Subcutaneous adipose tissue (tissue), 4 donors: ENCODE data around the gene XYLT1. TPM values are rescaled to one million over a fixed set of nuclear protein-coding genes. Genes with fewer than 3 reads are reported as not detected.

Experiments
- CTCF ChIP-seq: fragments of 450-650 bp; IDR thresholded peaks from one replicate; pipeline ENCODE4 v1.5.1; 2016; ENCODE audit warnings: low read depth, mild to moderate bottlenecking, control low read depth, antibody characterized with exemption, moderate library complexity
- total RNA-seq, 4 donors: library from RNA; depleted of rRNA; stranded (reverse); fragments of >200 nt; gene quantifications; one replicate each; pipeline ENCODE4 v1.1.0, GENCODE V29; 2016

The XYLT1 gene
- total RNA-seq, 4 donors from 2014 or later, result 21.7 to 27.5 (median 26.1) TPM

DNA sequence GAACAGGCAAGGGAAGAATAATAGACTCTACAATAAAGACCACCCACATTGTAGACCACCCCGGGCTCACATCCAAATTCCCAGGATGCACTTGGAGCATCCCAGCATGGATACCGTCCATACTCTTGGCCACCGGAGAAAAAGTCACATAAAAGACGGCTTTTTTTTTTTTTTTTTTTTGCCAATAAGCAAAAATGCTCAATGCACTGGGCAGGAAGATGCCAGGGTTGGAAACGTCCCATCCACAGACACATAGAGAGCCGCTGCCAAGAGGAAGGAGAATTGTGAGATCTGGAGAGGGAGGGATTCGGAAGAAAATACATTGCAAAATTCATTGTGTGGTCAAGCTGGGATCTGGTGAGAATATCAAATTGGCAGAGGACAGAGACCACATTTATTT, 286.7 kb downstream of the XYLT1 start:
- TF ChIP-seq CTCF, result no peak

- no peak for TF ChIP-seq CTCF
Observed at GRCh38 chr16:17177959-17178905, 292.5 kb downstream of the XYLT1 start.

GRCh38 chr16:17177242-17177958, 293.4 kb downstream of the XYLT1 start:
- TF ChIP-seq CTCF, result no peak

GRCh38 chr16:17176199-17176598, 294.6 kb downstream of the XYLT1 start:
- TF ChIP-seq CTCF, result no peak

DNA sequence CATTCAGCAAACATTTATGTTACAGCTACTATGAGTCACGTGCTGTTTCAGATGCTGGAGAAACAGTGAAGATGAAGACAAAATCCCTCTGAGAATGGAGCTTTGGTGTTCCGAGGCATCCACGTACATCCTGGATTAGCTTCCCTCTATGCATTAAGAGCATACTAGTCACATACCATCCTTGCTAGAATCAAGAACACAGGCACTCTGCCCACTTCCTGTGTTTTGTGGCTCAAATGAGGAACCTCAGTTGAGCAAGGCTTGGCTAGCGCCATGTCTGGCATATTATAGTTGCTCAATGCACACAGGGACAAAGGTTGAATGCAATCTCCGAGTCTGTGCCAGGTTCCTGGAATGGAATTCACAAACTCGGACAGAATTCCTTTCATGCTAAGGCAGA, 297.5 kb downstream of the XYLT1 start:
- TF ChIP-seq CTCF, result no peak

DNA sequence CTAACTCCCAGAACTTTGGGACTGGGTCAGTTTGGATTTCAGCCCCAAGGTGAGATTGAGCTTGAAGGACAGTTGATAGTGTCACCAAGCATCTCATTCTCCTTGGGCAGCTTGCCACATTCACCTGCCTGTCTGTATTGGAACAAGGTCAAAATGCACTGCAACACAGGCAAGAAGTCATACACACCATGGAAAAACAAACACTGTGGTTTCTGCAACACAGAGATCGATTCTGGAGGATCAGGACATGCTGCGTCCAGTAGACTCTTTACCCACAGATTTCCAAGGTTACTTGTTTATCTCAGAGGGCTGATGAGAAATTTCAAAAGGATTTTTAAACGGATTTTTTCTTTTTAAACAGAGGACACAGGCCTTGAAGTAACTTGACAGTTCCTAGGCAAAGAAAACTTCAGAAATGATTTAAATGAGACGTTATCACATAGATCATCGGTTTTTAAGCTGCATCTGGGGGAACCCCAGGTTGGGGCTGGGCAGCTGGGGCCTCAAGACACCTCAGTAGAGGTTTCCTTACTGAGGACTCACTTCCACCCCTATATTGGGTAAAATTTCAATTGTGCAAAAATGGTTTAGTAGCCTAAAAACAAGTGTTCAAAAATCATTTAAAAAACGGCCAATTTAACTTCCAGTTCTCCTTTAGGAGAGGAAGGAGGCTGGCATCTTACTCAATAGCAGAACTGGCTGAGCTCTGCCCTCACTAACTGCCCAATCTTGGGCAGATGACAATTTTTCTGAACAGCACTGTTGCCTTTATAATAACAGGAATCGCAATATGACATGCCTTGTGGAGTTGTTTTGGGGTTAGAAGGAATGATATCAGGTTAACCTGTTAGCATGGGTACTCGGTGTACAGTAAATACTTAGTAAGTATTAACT, 299.3 kb downstream of the XYLT1 start:
- TF ChIP-seq CTCF, result no peak

GRCh38 chr16:17170435-17170834, 300.3 kb downstream of the XYLT1 start:
- no peak for TF ChIP-seq CTCF
